Spleen (tissue), 7 donors: Measurements from ENCODE around the gene DYSF.

Source experiments
- CTCF ChIP-seq, 11 experiments: fragments of 200-600 bp in 7 of 11; fragments of 450-650 bp in 4 of 11; sonication (generic) in 4 of 11; IDR thresholded peaks in 8 of 11; conservative IDR thresholded peaks in 3 of 11; 1 replicate in 7 of 11; 2 replicates in 4 of 11; pipeline versions ENCODE4 v1.4.0 to v1.8.0; 2016 to 2021; ENCODE audit warnings: antibody characterized with exemption in 11 of 11, inconsistent platforms in 4 of 11, mild to moderate bottlenecking in 1 of 11
- POLR2A ChIP-seq, 3 donors: fragments of 450-650 bp; IDR thresholded peaks; one replicate each; pipeline ENCODE4 v1.5.1; 2017; ENCODE audit warnings: antibody characterized with exemption in 3 of 3, mild to moderate bottlenecking in 1 of 3
- donor health status: DM: no; HTN: no; CAD: no; lungs with moderate emphysema.
- donor health status: DM: no; HTN: no; CAD: no.
- donor health status: DM: no; HTN: no; CAD: no.

DNA sequence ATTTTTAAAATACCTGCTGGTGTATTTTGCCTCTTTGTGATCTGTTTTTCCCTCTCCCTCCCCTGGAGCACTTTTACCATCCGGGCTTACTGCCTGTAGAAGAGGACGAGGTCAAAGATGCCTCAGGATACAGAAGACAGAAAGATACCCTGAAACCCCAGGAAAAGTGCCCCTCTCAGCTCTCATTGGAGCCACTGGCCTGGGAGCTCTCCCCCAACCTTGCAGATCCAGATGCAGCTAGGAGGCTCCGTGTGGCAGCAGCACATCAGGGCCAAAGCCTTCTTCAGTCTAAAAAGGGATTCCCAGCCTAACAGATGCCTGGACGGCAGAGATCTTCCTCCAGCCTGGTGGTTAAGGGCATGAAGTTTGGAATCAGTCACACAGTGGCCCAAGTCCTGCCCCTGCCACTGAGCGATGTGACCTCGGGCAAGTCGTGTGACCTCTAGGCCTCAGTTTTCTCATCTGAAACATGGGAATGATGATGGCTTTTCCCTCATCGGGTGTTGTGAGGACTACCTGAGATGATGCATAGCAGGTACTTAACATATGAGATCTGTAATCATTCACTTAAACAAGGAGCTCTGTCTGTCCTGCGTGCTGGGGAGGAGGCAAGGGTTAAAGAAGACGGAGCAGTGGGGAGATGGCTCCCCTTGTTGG is 239.4 kb downstream of the DYSF start:
- TF ChIP-seq CTCF (IDR thresholded peaks at IDR 0.05 in 8 of 11, conservative IDR thresholded peaks at IDR 0.05 in 3 of 11) (no peak), POLR2A (IDR thresholded peaks at IDR 0.05) (no peak)
